GM18867 (cell line): Measurements from ENCODE around the gene DCAF4.
"Not testable (repeated sequence)": the region's sequence is repeated elsewhere in the genome, so short reads cannot be mapped to it uniquely, and the experiment has no call there.

Source experiments
- ATAC-seq: cut with Tn5 transposase; IDR thresholded peaks from one replicate; pipeline ENCODE4 v1.9.1; 2021; ENCODE audit warnings: mild to moderate bottlenecking, moderate library complexity; ENCODE audit not compliant: unreplicated experiment

The DCAF4 gene

GRCh38 chr14:72968316-72968715 lies 42.1 kb downstream of the DCAF4 start:
- no peak for ATAC-seq

DNA sequence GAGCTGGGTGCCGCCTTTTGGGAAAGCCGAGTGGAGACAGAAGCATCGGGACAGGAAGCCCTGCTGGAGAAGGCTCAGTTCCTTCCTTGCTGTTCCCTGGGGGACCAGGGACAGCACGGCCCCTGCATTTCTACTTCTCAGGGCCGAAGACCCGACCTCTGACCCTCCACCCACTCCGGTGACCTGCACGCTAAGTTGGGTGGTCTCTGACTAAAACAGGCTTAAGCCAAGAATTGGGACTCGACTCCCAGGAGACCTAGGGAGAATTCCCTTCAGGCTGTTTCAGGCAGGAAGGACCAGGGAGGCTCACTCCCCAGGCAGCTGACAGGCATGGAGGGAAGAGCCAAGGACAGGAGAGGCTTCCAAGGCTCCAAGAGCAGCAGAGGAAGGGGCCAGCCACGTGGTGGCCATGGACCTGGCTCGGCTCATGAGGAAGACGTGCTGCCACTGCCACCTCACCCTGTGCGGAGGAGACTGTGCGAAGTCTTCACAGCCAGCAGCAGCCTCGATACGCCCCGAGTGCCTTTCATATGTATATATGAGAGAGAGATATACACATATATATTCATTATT lies 43.9 kb downstream of the DCAF4 start:
- no peak for ATAC-seq

DNA sequence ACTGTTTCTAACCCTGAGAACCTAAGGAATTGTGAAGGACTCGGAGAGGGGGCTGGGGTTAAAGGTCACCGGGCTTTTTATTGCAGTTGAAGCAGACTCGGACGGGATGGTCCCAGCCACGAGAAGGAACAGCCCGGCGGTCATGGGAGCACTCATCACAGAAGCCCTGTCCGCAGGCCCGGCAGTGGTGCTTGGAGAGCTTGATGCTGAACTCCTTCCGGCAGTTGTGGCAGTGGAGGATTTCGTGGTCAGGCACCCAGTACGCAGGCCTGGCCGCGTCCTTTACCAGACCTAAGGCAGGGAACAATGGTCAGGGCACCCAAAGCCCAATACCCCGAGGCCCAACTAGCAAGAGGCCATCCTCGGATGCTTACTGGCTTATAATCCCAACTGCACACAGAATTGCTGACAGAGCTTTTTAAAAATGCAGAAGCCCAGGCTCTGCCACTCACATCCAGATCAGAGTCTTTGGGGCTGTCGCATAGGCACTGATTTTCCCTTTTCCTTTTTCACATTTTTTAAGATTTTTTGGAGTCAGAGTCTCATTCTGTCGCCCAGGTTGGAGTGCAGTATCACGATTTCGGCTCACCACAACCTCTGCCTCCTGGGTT lies 44.7 kb downstream of the DCAF4 start:
- ATAC-seq, result no peak

GRCh38 chr14:72974661-72975060 lies 48.4 kb downstream of the DCAF4 start:
- ATAC-seq, result no peak

GRCh38 chr14:72975770-72976169 lies 49.5 kb downstream of the DCAF4 start:
- ATAC-seq, result no peak

DNA sequence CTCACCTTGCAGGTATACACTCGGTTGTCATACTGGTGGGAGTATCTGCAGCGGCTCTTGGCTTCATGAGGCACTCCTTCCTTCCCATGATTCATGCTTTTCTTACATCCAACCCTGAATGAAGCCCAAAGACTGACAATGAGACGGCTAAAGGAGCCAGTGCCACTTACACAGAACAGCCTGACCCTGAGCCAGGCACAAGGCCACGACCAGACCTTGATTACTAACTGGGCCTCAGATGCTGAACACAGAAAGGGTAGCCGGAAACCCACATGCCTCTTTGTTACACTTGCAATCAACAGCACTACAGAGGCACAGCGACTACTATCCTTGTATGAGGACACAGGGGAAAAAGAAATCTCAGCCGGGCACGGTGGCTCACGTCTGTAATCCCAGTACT lies 52.6 kb downstream of the DCAF4 start:
- ATAC-seq, result no peak

DNA sequence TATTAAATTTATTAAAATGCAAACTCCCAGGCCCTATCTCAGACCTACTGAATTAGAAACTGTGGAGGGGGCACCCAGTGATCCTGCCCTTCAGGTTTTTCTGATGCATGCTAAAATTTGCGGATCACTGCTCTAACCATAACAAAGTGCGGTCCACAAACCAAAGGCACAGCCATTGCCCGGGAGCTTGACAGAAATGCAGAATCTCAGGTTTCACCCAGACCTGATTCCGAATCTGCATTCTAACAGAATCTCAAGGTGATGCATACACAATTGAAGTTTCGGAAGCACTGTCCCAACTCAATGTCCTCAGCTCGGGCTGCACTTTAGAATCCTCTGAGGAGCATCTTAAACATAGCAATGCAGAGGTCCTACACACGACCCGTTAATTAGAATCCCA lies 54.6 kb downstream of the DCAF4 start:
- no peak for ATAC-seq

- ATAC-seq, result no peak
These were observed 56.0 kb downstream of the DCAF4 start for GRCh38 chr14:72982146-72982708.

GRCh38 chr14:72986214-72986613 lies 60.0 kb downstream of the DCAF4 start:
- no peak for ATAC-seq

DNA sequence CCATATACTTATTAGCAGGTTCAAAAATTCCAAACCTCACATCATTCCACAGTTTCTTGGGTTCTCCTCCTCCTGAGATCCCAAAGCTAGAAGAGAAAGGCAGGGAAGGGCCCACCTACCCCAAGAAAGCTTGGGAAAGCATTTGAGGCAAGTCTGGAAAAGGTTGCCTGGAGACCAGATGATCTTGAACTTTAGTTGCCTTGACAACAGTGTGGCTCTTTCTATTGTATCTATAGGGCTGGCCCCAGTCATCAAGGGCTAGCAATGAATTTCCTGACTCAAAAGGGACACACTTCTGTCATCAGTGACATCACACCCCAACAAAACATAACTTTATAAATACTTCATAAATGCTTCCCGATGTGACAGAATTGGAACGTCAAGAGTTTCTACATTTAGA lies 60.6 kb downstream of the DCAF4 start:
- ATAC-seq, result no peak

DNA sequence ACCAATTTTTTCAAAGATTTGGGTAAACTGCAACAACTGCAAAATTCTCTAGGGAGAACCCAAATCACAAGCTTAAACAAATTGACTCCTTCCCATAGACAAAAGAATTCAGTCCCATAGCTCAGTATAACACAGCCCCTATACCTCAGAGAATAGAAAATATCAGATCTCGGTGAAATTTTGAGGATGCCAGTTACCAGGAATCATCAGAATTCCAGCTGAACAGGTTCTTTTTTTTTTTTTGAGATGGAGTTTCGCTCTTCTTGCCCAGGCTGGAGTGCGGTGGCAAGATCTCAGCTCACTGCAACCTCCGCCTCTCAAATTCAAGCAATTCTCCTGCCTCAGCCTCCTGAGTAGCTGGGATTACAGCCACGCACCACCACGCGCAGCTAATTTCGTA lies 63.9 kb downstream of the DCAF4 start:
- no peak for ATAC-seq

- no peak for ATAC-seq
These were observed 70.7 kb downstream of the DCAF4 start for GRCh38 chr14:72996916-72997315.

DNA sequence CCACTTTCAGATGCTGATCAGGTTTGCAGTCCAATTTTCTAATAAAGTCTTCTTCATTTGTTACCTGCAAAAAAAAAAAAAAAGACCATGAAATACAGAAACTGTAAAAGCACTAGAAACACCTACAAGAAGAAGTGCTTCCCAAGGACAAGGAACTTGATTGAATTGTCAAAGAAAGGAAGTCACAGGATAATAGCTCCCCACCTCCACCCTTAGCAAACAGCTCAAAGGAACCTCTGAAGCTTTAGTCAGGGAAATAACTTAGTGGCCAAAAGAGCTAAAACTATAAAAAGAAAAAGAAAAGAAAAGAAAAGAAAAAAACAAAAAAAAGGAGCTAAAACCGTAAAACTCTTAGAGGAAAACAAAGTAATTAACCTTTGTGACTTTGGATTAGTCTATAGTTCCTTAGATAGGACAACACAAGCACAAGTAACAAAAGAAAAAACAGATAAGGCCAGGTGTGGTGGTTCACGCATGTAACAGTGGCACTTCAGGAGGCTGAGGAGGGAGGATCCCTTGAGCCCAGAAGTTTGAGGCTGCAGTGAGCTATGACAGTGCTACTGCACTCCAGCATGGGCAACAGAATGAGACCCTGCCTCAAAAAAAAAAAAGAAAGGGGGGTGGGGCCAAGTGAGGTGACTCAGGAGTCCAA lies 72.1 kb downstream of the DCAF4 start:
- no peak for ATAC-seq

- no peak for ATAC-seq
These were observed 73.1 kb downstream of the DCAF4 start for GRCh38 chr14:72999316-72999715.

DNA sequence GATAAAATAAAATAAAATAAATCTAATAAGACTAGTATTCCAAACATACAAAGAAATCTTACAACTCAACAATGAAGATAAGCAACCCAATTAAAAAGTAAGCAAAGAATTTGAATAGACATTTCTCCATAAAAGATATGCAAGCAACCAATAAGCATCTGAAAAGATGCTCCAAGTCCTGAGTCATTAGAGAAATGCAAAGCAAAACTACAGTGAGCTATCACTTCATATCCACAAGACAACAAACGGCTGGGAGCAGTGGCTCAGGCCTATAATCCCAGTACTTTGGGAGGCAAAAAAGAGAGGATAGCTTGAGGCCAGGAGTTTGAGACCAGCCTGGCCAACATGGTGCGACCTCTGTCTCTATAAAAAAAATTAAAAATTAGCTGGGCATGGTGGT lies 73.8 kb downstream of the DCAF4 start:
- ATAC-seq, result no peak

- ATAC-seq, result no peak
These were observed 77.4 kb downstream of the DCAF4 start for GRCh38 chr14:73003681-73004080.

- ATAC-seq, result not testable (repeated sequence)
These were observed 78.4 kb downstream of the DCAF4 start for GRCh38 chr14:73004641-73005040.

DNA sequence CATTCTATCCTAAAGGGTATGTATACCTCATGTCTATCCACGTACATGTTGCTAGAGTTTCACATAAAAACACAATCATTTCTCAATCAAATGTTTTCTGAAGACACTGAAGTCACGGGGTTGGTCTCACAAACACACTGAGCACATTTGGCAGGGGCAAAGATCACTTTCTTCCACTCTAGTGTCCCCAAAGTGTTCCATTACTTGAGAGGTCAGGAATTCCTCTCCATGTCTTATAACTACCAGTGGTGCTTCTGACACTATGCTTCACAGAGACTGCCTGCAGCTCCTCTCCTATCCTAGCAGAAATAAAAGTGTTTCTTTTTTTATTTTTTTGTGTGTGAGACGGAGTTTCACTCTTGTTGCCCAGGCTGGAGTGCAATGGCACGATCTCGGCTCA lies 81.6 kb downstream of the DCAF4 start:
- no peak for ATAC-seq

DNA sequence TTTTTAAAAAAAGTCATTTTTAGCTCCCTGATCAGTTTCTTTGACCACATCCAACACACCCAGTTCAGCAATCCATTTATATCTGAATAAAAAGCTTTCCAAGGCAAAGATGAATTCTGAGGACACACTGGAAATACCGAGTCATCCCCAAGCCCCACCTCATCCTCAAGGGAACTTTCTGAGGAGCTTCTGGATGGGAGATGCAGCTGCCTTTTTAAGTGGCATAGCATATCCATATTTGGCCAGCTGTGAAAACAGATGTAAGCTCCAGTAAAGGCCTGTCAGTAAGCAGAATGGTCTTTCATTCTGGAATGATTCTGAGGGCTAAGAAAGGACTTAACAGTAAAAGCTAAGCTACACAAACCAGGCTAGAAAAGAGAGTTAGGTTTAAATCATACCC lies 82.2 kb downstream of the DCAF4 start:
- no peak for ATAC-seq
